HepG2 (cell line): ENCODE measurements around the gene ARFGEF3. TPM values are rescaled to one million over a fixed set of nuclear protein-coding genes. Genes with fewer than 3 reads are reported as not detected.

Experiments
- ATAC-seq: fragments of 200-7000 bp; cut with Tn5 transposase; 3 replicates; pipeline ENCODE4 v1.9.1; 2020; ENCODE audit warnings: mild to moderate bottlenecking, moderate library complexity
- BruUV-seq: library from RNA; stranded (reverse); fragments of 400-500 nt; replicated peaks from 2 replicates; lab custom pipeline; 2021; lab: Mats Ljungman, UMichigan
- CTCF ChIA-PET: fragments of 300-600 bp; formaldehyde crosslinking; extraction: SDS; loops from one replicate; lab custom pipeline; 2021; ENCODE audit warnings: low total read pairs, inconsistent platforms, low intra/inter-chr PET ratio; lab: Yijun Ruan, JAX
- POLR2A ChIA-PET: fragments of 350-600 bp; sonication (Branson Sonifier 250); formaldehyde crosslinking; loops from one replicate; lab custom pipeline; 2020; ENCODE audit warnings: antibody characterized with exemption, inconsistent platforms; lab: Yijun Ruan, JAX
- DNase-seq: peaks from one replicate; pipeline ENCODE4 v3.0.0-alpha.2; 2015; ENCODE audit warnings: low spot score
- FAIRE-seq: peaks from 3 replicates; lab custom pipeline; 2011; peaks lifted over from hg19 to GRCh38; lab: Jason Lieb, UNC
- H2AFZ ChIP-seq: one replicate; pipeline ENCODE4 v1.6.1; 2011; ENCODE audit warnings: low read length, inconsistent platforms
- H3K27ac ChIP-seq: fragments of 300-600 bp; 3 replicates; pipeline ENCODE4 v1.8.0; 2011; ENCODE audit warnings: mixed run types, mild to moderate bottlenecking, mixed read lengths, low read length, inconsistent platforms; ENCODE audit not compliant: insufficient read depth; ENCODE audit errors: extremely low read length
- H3K27me3 ChIP-seq, 2 experiments: fragments of 200-600 bp in 1 of 2; 2 replicates in 1 of 2; 3 replicates in 1 of 2; pipeline versions ENCODE4 v1.6.0 to v1.8.0; 2011; ENCODE audit warnings: low read length in 2 of 2, mild to moderate bottlenecking in 2 of 2, moderate library complexity in 2 of 2, inconsistent platforms in 1 of 2; ENCODE audit not compliant: insufficient read depth in 2 of 2, control insufficient read depth in 1 of 2
- H3K36me3 ChIP-seq, 2 experiments: fragments of 200-600 bp in 1 of 2; replicated peaks in 1 of 2; 2 replicates in 1 of 2; 3 replicates in 1 of 2; pipeline versions ENCODE4 v1.5.1 to v1.8.0; 2011; ENCODE audit warnings: low read length in 2 of 2, inconsistent platforms in 1 of 2; ENCODE audit not compliant: insufficient read depth in 2 of 2, control insufficient read depth in 1 of 2
- H3K4me1 ChIP-seq: 2 replicates; pipeline ENCODE4 v1.5.1; 2012; ENCODE audit warnings: low read length, inconsistent platforms; ENCODE audit not compliant: insufficient read depth
- H3K4me2 ChIP-seq: 2 replicates; pipeline ENCODE4 v1.6.0; 2011; ENCODE audit warnings: low read depth, low read length, inconsistent platforms
- H3K4me3 ChIP-seq, 3 experiments: fragments of 200-600 bp in 1 of 3; sonication (generic), shearing (Covaris generic) in 1 of 3; replicated peaks in 1 of 3; 2 replicates each; pipeline ENCODE4 v1.5.1; 2011 to 2016; ENCODE audit warnings: low read length in 3 of 3, inconsistent platforms in 2 of 3, low read depth in 2 of 3, mild to moderate bottlenecking in 2 of 3, control low read depth in 1 of 3, mixed read lengths in 1 of 3; ENCODE audit not compliant: insufficient read depth in 1 of 3
- H3K79me2 ChIP-seq: one replicate; pipeline ENCODE4 v1.6.1; 2011; ENCODE audit warnings: low read length, inconsistent platforms; ENCODE audit not compliant: insufficient read depth
- H3K9ac ChIP-seq: 2 replicates; pipeline ENCODE4 v1.6.0; 2011; ENCODE audit warnings: mild to moderate bottlenecking, low read depth, low read length, inconsistent platforms; ENCODE audit not compliant: insufficient read depth
- H3K9me3 ChIP-seq: 2 replicates; pipeline ENCODE4 v1.5.1; 2012; ENCODE audit warnings: mild to moderate bottlenecking, low read length
- H4K20me1 ChIP-seq: 2 replicates; pipeline ENCODE4 v1.6.0; 2011; ENCODE audit warnings: inconsistent platforms, mild to moderate bottlenecking, low read length, moderate library complexity; ENCODE audit not compliant: insufficient read depth
- HMG20B ChIP-seq: conservative IDR thresholded peaks from 2 replicates; pipeline ENCODE4 v1.6.1; 2016; ENCODE audit warnings: missing genetic modification reagents, missing compliant biosample characterization
- HOXA5 ChIP-seq: sonication (generic); formaldehyde crosslinking; IDR thresholded peaks from 2 replicates; pipeline ENCODE4 v1.4.0; 2020; ENCODE audit warnings: missing genetic modification reagents
- NFE2L2 ChIP-seq: fragments of 150-350 bp; IDR thresholded peaks from 2 replicates; pipeline ENCODE4 v1.6.1; 2014; ENCODE audit warnings: low read length
- NRL ChIP-seq: sonication (generic); formaldehyde crosslinking; IDR thresholded peaks from 2 replicates; pipeline ENCODE4 v1.5.0; 2020; ENCODE audit warnings: missing genetic modification reagents, mild to moderate bottlenecking, moderate library complexity, borderline replicate concordance
- RBM22 ChIP-seq: fragments of 200-400 bp; formaldehyde crosslinking; optimal IDR thresholded peaks from 2 replicates; pipeline ENCODE3; 2017; ENCODE audit warnings: mild to moderate bottlenecking, low read length, moderate library complexity
- RORA ChIP-seq: sonication (generic); formaldehyde crosslinking; IDR thresholded peaks from 2 replicates; pipeline ENCODE4 v1.5.0; 2020; ENCODE audit warnings: mild to moderate bottlenecking, missing genetic modification reagents, moderate library complexity
- SMAD1 ChIP-seq: sonication (generic); formaldehyde crosslinking; IDR thresholded peaks from 2 replicates; pipeline ENCODE4 v1.4.0; 2020; ENCODE audit warnings: missing genetic modification reagents, low read depth, mild to moderate bottlenecking, borderline replicate concordance
- ZKSCAN8 ChIP-seq: IDR thresholded peaks from 2 replicates; pipeline ENCODE4 v1.6.1; 2016; ENCODE audit warnings: borderline replicate concordance, missing genetic modification reagents, missing compliant biosample characterization
- ZNF10 ChIP-seq: sonication (generic); formaldehyde crosslinking; IDR thresholded peaks from 2 replicates; pipeline ENCODE4 v1.4.0; 2020; ENCODE audit warnings: mild to moderate bottlenecking, low read depth, missing genetic modification reagents, borderline replicate concordance
- ZNF292 ChIP-seq: sonication (generic); formaldehyde crosslinking; IDR thresholded peaks from 2 replicates; pipeline ENCODE4 v1.8.1; 2022; ENCODE audit warnings: mild to moderate bottlenecking, low read depth, missing genetic modification reagents, borderline replicate concordance
- ZNF546 ChIP-seq: sonication (generic); formaldehyde crosslinking; conservative IDR thresholded peaks from 2 replicates; pipeline ENCODE4 v1.8.1; 2023; ENCODE audit warnings: mild to moderate bottlenecking, missing genetic modification reagents
- ZNF780A ChIP-seq: sonication (generic); formaldehyde crosslinking; IDR thresholded peaks from 2 replicates; pipeline ENCODE4 v1.8.0; 2022; ENCODE audit warnings: mild to moderate bottlenecking, missing genetic modification reagents, moderate library complexity
- WGBS: methylation state at CpG from one replicate; pipeline ENCODE4 v1.1.6; 2017; ENCODE audit warnings: low lambda C conversion rate; 5-methylcytosine and 5-hydroxymethylcytosine counted together
- in situ Hi-C: cut with HindIII; loops from 2 replicates; pipeline ENCODE4 v1.10.0; 2017; ENCODE audit warnings: low pct_unique_long_range_greater_than_20kb; ENCODE audit not compliant: extremely low pct_ligation_motif_present
- intact Hi-C: fragments of 100-400 bp; cut with micrococcal nuclease; formaldehyde crosslinking; loops from one replicate; pipeline ENCODE4 v1.10.0; 2022; ENCODE audit not compliant: unreplicated experiment
- polyA plus RNA-seq, 8 experiments: library from polyadenylated mRNA; depleted of rRNA in 3 of 8; stranded (reverse) in 7 of 8; unstranded in 1 of 8; fragments of >200 nt; fragmentation: Illumina TruSeq in 4 of 8; extraction: Trizol in 4 of 8; gene quantifications; 2 replicates each; pipeline versions ENCODE4 v1.2.1 to v1.2.3, GENCODE V29; 2011 to 2016; ENCODE audit warnings: low read depth in 4 of 8, missing spikeins in 1 of 8, mixed read lengths in 1 of 8; ENCODE audit not compliant: insufficient read depth in 1 of 8
- total RNA-seq, 5 experiments: library from RNA; depleted of rRNA; stranded (reverse); fragments of >200 nt; fragmentation: Illumina TruSeq; extraction: Trizol; gene quantifications; 2 replicates each; pipeline ENCODE4 v1.2.3, GENCODE V29; 2016; ENCODE audit warnings: low read depth in 1 of 5
- TF ChIP-seq, protein P1 (sequence below): sonication (generic); formaldehyde crosslinking; IDR thresholded peaks from 2 replicates; pipeline ENCODE4 v1.5.1; 2020; ENCODE audit warnings: mild to moderate bottlenecking, moderate library complexity, missing genetic modification reagents
- TF ChIP-seq, protein P2 (sequence below): sonication (generic); formaldehyde crosslinking; IDR thresholded peaks from 2 replicates; pipeline ENCODE4 v1.5.0; 2020; ENCODE audit warnings: mild to moderate bottlenecking, missing genetic modification reagents
- TF ChIP-seq, protein P3 (sequence below): sonication (generic); formaldehyde crosslinking; IDR thresholded peaks from 2 replicates; pipeline ENCODE4 v1.4.0; 2020; ENCODE audit warnings: missing genetic modification reagents, low read depth, mild to moderate bottlenecking, borderline replicate concordance

Gene ARFGEF3
- total and polyA plus RNA-seq, 2 of the 13 experiments (the other 11 are each of a cell fraction or from before 2014, with no cell fraction given), result 0.60 to 2.6 TPM

DNA sequence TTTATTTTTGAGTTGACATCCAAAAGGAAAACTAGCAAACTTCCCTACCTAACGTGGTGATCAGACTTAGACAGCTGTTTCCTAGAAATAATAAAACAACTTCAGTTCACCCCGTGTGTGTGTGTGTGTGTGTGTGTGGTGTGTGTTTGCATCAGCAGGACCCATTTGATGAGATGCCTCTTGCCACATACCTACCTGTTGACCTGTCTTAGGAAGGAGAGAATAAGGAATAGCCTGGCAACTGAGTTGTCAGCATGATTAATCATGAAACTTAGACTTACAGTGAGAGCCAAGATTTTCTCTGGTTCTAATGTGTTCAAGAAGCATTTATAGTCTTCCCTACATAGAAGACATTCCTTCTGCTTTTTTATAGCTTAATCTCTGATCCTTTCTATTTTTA is 72.6 kb downstream of the ARFGEF3 start:
- in situ Hi-C loops (no loop called here), intact Hi-C loops (no loop called here)
- H3K4me2 ChIP-seq, result no peak overlapping the region
- DNase-seq (no peak), ATAC-seq (no peak), FAIRE-seq (no peak)
- H4K20me1 ChIP-seq, result no peaks in the 10 kb centered on the region
- TF ChIP-seq RBM22, result no peak
- TF ChIP-seq HMG20B (CRISPR knock-in tag), result no peak
- no peak for TF ChIP-seq ZNF546 (CRISPR knock-in tag)
- H3K79me2 ChIP-seq, result no peaks in the 10 kb centered on the region
- ChIA-PET POLR2A (no interaction called here), CTCF (no interaction called here)
- no peak overlapping the region for H3K9ac ChIP-seq
- H3K4me1 ChIP-seq, result peaks cover 36% of the 10 kb centered on the region
- no peaks in the 10 kb centered on the region for H3K9me3 ChIP-seq
- H3K27me3 ChIP-seq, result no peaks in the 10 kb centered on the region
- no peak overlapping the region for H3K4me3 ChIP-seq
- no TSS peak for BruUV-seq
- H3K27ac ChIP-seq, result no peak overlapping the region
- H2AFZ ChIP-seq, result no peak overlapping the region
- 56% methylated on average over 2 of the region's 2 CpGs for WGBS
- no peaks in the 10 kb centered on the region for H3K36me3 ChIP-seq

DNA sequence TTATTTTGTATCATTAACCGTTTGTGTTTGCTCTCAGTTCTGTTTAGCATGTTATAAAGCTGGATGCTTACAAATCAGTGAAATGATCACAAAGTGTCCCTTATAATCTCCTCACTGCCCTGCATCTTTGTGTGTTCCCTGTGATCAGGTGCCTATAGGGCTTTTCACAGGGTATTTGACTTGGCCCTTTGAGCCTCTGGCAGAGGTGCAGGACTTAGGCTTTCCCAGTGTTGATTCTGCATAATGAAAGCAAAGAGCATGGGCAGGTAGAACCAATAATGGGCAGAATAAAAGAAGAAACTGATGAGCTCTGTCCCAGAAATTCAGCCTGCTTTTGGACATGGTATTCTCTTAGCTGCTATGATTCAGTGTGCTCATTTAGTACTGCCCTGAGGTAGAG is 73.5 kb downstream of the ARFGEF3 start:
- H3K4me3 ChIP-seq, result no peak overlapping the region
- ChIA-PET CTCF (no interaction called here), POLR2A (no interaction called here)
- WGBS, result 22% methylated on average over 1 of the region's 1 CpG
- no peaks in the 10 kb centered on the region for H3K9me3 ChIP-seq
- no peak overlapping the region for H3K9ac ChIP-seq
- peaks cover 28% of the 10 kb centered on the region for H3K4me1 ChIP-seq
- no TSS peak for BruUV-seq
- no peaks in the 10 kb centered on the region for H3K36me3 ChIP-seq
- no peak overlapping the region for H3K27ac ChIP-seq
- no peak for ATAC-seq
- H2AFZ ChIP-seq, result no peak overlapping the region
- H3K4me2 ChIP-seq, result no peak overlapping the region
- no peaks in the 10 kb centered on the region for H3K79me2 ChIP-seq
- intact Hi-C loops, result no loop called here
- no peaks in the 10 kb centered on the region for H3K27me3 ChIP-seq
- H4K20me1 ChIP-seq, result no peaks in the 10 kb centered on the region
- in situ Hi-C loops, result no loop called here
- no peak for FAIRE-seq
- no peak for DNase-seq
- TF ChIP-seq, protein P1, sequence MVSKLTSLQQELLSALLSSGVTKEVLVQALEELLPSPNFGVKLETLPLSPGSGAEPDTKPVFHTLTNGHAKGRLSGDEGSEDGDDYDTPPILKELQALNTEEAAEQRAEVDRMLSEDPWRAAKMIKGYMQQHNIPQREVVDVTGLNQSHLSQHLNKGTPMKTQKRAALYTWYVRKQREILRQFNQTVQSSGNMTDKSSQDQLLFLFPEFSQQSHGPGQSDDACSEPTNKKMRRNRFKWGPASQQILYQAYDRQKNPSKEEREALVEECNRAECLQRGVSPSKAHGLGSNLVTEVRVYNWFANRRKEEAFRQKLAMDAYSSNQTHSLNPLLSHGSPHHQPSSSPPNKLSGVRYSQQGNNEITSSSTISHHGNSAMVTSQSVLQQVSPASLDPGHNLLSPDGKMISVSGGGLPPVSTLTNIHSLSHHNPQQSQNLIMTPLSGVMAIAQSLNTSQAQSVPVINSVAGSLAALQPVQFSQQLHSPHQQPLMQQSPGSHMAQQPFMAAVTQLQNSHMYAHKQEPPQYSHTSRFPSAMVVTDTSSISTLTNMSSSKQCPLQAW (CRISPR knock-in tag), result no peak
- TF ChIP-seq, protein P2, sequence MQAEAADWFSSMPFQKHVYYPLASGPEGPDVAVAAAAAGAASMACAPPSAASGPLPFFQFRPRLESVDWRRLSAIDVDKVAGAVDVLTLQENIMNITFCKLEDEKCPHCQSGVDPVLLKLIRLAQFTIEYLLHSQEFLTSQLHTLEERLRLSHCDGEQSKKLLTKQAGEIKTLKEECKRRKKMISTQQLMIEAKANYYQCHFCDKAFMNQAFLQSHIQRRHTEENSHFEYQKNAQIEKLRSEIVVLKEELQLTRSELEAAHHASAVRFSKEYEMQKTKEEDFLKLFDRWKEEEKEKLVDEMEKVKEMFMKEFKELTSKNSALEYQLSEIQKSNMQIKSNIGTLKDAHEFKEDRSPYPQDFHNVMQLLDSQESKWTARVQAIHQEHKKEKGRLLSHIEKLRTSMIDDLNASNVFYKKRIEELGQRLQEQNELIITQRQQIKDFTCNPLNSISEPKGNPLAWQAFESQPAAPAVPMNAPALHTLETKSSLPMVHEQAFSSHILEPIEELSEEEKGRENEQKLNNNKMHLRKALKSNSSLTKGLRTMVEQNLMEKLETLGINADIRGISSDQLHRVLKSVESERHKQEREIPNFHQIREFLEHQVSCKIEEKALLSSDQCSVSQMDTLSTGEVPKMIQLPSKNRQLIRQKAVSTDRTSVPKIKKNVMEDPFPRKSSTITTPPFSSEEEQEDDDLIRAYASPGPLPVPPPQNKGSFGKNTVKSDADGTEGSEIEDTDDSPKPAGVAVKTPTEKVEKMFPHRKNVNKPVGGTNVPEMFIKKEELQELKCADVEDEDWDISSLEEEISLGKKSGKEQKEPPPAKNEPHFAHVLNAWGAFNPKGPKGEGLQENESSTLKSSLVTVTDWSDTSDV (CRISPR knock-in tag), result no peak
- TF ChIP-seq RORA (CRISPR knock-in tag) (no peak), ZKSCAN8 (CRISPR knock-in tag) (no peak), NRL (no peak), ZNF10 (CRISPR knock-in tag) (no peak), SMAD1 (CRISPR knock-in tag) (no peak), HOXA5 (no peak), ZNF292 (no peak), NFE2L2 (no peak), ZNF780A (CRISPR knock-in tag) (no peak)
- TF ChIP-seq, protein P3, sequence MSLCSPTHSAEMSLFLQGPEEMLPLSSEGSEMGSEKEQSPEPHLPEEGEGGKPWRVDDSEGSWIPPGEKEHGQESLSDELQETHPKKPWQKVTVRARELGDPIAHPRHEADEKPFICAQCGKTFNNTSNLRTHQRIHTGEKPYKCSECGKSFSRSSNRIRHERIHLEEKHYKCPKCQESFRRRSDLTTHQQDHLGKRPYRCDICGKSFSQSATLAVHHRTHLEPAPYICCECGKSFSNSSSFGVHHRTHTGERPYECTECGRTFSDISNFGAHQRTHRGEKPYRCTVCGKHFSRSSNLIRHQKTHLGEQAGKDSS (CRISPR knock-in tag), result no peak
